ENCODE measurements around the gene GABARAPL1. TPM values are rescaled to one million over a fixed set of nuclear protein-coding genes. Genes with fewer than 3 reads are reported as not detected.

The GABARAPL1 gene
- total and polyA plus RNA-seq, 2 donors (not counting 1 experiment from before 2014, with no cell fraction given) = 4.5 to 11.9 TPM

DNA sequence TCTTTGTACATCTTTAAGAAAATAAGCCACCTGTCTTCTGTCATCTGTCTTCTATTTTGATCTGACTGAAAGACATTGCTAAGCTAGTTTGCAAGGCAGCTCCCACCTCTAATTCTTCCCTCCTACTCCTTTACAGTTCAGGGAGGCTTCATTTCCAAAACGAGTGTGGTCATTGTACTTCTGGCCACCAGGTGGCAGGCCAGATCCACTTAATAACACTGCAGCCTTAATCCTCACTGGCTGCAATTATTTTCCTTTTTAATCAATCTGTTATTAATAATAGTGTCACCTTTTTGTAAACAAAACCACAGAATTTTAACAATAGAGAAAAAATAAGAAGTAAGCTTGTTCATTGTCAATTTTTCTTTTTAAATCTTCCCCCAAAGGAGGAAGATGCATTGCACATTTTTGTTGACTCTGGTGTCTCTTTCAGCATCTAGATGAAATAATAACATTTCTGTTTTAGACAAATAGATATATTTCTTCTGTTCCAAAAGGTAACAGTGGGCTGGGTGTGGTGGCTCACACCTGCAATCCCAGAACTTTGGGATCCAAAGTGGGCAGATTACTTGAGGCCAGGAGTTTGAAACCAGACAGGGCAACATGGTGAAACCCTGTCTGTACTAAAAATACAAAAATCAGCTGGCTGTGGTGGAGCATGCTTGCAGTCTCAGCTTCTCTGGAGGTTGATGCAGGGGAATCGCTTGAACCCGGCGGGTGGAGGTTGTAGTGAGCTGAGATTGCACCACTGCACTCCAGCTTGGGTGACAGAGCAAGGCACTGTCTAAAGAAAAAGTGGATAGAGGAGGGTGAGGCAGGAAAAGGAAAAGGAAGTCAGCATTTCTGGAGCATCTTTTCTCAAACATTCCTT lies 23.3 kb downstream of the GABARAPL1 start:
- H3K4me1 ChIP-seq (ENCODE audit: control insufficient read depth in 2 of 2, insufficient read depth in 2 of 2, low read length in 2 of 2) = no peaks in the 10 kb centered on the region
- no peaks in the 10 kb centered on the region for H3K36me3 ChIP-seq (replicated peaks in 1 of 2; ENCODE audit: control extremely low read depth in 1 of 2, control insufficient read depth in 1 of 2, extremely low read depth in 1 of 2, insufficient read depth in 2 of 2, low read length in 1 of 2)
- peaks cover 3% of the 10 kb centered on the region for H3K9me3 Mint-ChIP-seq (ENCODE audit: insufficient read depth)
- H3K27ac ChIP-seq (ENCODE audit: low read length in 2 of 2) = no peak overlapping the region
- WGBS (ENCODE audit: insufficient coverage) = 60% methylated on average over 4 of the region's 4 CpGs
- no peaks in the 10 kb centered on the region for H3K79me2 ChIP-seq (ENCODE audit: control insufficient read depth, insufficient read depth, low read length)
- no peak overlapping the region for H3K4me3 ChIP-seq (ENCODE audit: control extremely low read depth in 1 of 5, extremely low read depth in 1 of 5, insufficient read depth in 1 of 5, low read depth in 2 of 5, low read length in 4 of 5)
- TF ChIP-seq, protein P1, sequence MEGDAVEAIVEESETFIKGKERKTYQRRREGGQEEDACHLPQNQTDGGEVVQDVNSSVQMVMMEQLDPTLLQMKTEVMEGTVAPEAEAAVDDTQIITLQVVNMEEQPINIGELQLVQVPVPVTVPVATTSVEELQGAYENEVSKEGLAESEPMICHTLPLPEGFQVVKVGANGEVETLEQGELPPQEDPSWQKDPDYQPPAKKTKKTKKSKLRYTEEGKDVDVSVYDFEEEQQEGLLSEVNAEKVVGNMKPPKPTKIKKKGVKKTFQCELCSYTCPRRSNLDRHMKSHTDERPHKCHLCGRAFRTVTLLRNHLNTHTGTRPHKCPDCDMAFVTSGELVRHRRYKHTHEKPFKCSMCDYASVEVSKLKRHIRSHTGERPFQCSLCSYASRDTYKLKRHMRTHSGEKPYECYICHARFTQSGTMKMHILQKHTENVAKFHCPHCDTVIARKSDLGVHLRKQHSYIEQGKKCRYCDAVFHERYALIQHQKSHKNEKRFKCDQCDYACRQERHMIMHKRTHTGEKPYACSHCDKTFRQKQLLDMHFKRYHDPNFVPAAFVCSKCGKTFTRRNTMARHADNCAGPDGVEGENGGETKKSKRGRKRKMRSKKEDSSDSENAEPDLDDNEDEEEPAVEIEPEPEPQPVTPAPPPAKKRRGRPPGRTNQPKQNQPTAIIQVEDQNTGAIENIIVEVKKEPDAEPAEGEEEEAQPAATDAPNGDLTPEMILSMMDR (IDR thresholded peaks at IDR 0.05) = peak; percentile 94
- TF ChIP-seq EZH2 (IDR thresholded peaks at IDR 0.05; ENCODE audit: borderline replicate concordance, insufficient read depth, low read depth, low read length, poor library complexity, severe bottlenecking) = no peak
- peaks cover 0 to 14% (median 13%) of the 10 kb centered on the region in 3 donors for H3K9me3 ChIP-seq (ENCODE audit: control extremely low read depth in 1 of 3, control insufficient read depth in 2 of 3, insufficient read depth in 1 of 3, low read length in 2 of 3)
- DNase-seq (peak; percentile 67), ATAC-seq (ENCODE audit: low read depth) (peak; percentile 62)
- no peak overlapping the region for H3K9ac ChIP-seq (ENCODE audit: low read length)
- no peak overlapping the region for H3K4me3 Mint-ChIP-seq
- CTCF ChIA-PET = interaction anchor here (0.6 to 4.1 kb wide), 24 partner anchors 9 to 1251 kb away, joined by 3 to 99 read pairs (median 4); partner anchors contain the start of gene GABARAPL1
- no peak overlapping the region for H2AFZ ChIP-seq (ENCODE audit: insufficient read depth, low read depth, low read length, poor library complexity, severe bottlenecking)
- no peak overlapping the region for H3K27ac Mint-ChIP-seq
- peaks cover 8% of the 10 kb centered on the region for H3K27me3 Mint-ChIP-seq
- H4K20me1 ChIP-seq (ENCODE audit: control insufficient read depth, insufficient read depth, low read length, poor library complexity, severe bottlenecking) = no peaks in the 10 kb centered on the region
- H3K4me2 ChIP-seq (replicated peaks; ENCODE audit: low read depth, low read length, poor library complexity, severe bottlenecking) = no peak overlapping the region
- POLR2A ChIA-PET = no interaction called here
- intact Hi-C loops (cut with micrococcal nuclease) = loop anchor here (1.0 to 10.0 kb wide), 4 partner anchors 326 to 959 kb away; partner anchors contain the start of gene STYK1
- no peaks in the 10 kb centered on the region for H3K4me1 Mint-ChIP-seq
- peaks cover 0 to 7% (median 2%) of the 10 kb centered on the region in 4 experiments for H3K27me3 ChIP-seq (replicated peaks in 1 of 4; ENCODE audit: control extremely low read depth in 1 of 4, control insufficient read depth in 3 of 4, insufficient read depth in 4 of 4, low read length in 3 of 4)

DNA sequence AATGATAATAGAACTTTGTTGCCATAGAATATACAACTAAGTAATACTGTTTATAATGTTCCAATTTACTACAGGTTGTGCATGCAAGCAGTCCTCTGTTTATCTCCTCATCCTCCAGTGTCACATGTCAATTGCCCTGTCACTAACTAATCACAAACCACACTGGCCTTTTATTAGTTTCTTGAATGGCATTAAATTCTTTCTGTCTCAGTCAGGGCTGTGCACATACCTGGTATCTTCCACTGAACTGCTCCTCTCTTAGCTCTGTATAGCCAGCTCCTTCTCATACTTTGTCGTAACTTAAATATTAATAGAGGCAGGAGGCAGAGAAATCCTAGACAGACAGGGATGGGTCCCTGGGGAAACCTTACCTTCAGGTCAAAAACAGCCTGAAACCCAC lies 24.0 kb downstream of the GABARAPL1 start:
- peaks cover 0 to 7% (median 3%) of the 10 kb centered on the region in 4 experiments for H3K27me3 ChIP-seq (replicated peaks in 1 of 4; ENCODE audit: control extremely low read depth in 1 of 4, control insufficient read depth in 3 of 4, insufficient read depth in 4 of 4, low read length in 3 of 4)
- peaks cover 3% of the 10 kb centered on the region for H3K9me3 Mint-ChIP-seq (ENCODE audit: insufficient read depth)
- no CpG with 5 or more reads among the region's 1 CpG for WGBS (ENCODE audit: insufficient coverage)
- H3K9ac ChIP-seq (ENCODE audit: low read length) = no peak overlapping the region
- H2AFZ ChIP-seq (ENCODE audit: insufficient read depth, low read depth, low read length, poor library complexity, severe bottlenecking) = no peak overlapping the region
- no peak overlapping the region for H3K27ac ChIP-seq (ENCODE audit: low read length in 2 of 2)
- no peak for TF ChIP-seq EZH2 (IDR thresholded peaks at IDR 0.05; ENCODE audit: borderline replicate concordance, insufficient read depth, low read depth, low read length, poor library complexity, severe bottlenecking)
- TF ChIP-seq, protein P1 (IDR thresholded peaks at IDR 0.05) = no peak
- no peak overlapping the region for H3K4me2 ChIP-seq (replicated peaks; ENCODE audit: low read depth, low read length, poor library complexity, severe bottlenecking)
- peaks cover 8% of the 10 kb centered on the region for H3K27me3 Mint-ChIP-seq
- no peak overlapping the region for H3K27ac Mint-ChIP-seq
- H3K9me3 ChIP-seq (ENCODE audit: control extremely low read depth in 1 of 3, control insufficient read depth in 2 of 3, insufficient read depth in 1 of 3, low read length in 2 of 3) = peaks cover 0 to 14% (median 13%) of the 10 kb centered on the region in 3 donors
- no peaks in the 10 kb centered on the region for H3K4me1 Mint-ChIP-seq
- H3K79me2 ChIP-seq (ENCODE audit: control insufficient read depth, insufficient read depth, low read length) = no peaks in the 10 kb centered on the region
- no peak overlapping the region for H3K4me3 ChIP-seq (ENCODE audit: control extremely low read depth in 1 of 5, extremely low read depth in 1 of 5, insufficient read depth in 1 of 5, low read depth in 2 of 5, low read length in 4 of 5)
- POLR2A ChIA-PET = no interaction called here
- no peaks in the 10 kb centered on the region for H4K20me1 ChIP-seq (ENCODE audit: control insufficient read depth, insufficient read depth, low read length, poor library complexity, severe bottlenecking)
- DNase-seq = no peak
- intact Hi-C loops (cut with micrococcal nuclease) = loop anchor here (10.0 kb wide), 2 partner anchors 438 to 958 kb away; partner anchors contain the start of gene STYK1
- H3K4me1 ChIP-seq (ENCODE audit: control insufficient read depth in 2 of 2, insufficient read depth in 2 of 2, low read length in 2 of 2) = no peaks in the 10 kb centered on the region
- CTCF ChIA-PET = interaction anchor here (0.6 to 4.1 kb wide), 15 partner anchors 8 to 1250 kb away, joined by 3 to 99 read pairs (median 6); no protein-coding TSS in a partner anchor
- H3K36me3 ChIP-seq (replicated peaks in 1 of 2; ENCODE audit: control extremely low read depth in 1 of 2, control insufficient read depth in 1 of 2, extremely low read depth in 1 of 2, insufficient read depth in 2 of 2, low read length in 1 of 2) = no peaks in the 10 kb centered on the region
- ATAC-seq (ENCODE audit: low read depth) = no peak
- H3K4me3 Mint-ChIP-seq = no peak overlapping the region
